ENCODE data around the gene ZNF189.

DNA sequence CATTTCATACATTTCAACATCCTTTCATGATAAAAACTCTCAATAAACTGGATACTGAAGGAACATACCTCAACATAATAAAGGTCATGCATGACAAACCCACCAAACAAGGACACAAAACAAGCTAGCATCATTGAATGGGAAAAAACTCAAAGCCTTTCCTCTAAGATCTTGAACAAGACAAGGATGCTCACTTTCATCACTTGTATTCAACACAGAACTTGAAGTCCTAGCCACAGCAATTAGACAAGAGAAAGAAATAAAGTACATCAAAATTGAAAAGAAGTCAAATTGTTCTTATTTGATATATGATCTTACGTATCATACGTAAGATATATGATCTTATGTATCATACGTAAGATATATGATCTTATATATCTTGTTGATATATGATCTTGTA is 5.5 kb upstream of the ZNF189 start:
- TF ChIP-seq TAF1 (IDR thresholded peaks at IDR 0.05; ENCODE audit: low read depth) = no peak
- TF ChIP-seq, protein P1, sequence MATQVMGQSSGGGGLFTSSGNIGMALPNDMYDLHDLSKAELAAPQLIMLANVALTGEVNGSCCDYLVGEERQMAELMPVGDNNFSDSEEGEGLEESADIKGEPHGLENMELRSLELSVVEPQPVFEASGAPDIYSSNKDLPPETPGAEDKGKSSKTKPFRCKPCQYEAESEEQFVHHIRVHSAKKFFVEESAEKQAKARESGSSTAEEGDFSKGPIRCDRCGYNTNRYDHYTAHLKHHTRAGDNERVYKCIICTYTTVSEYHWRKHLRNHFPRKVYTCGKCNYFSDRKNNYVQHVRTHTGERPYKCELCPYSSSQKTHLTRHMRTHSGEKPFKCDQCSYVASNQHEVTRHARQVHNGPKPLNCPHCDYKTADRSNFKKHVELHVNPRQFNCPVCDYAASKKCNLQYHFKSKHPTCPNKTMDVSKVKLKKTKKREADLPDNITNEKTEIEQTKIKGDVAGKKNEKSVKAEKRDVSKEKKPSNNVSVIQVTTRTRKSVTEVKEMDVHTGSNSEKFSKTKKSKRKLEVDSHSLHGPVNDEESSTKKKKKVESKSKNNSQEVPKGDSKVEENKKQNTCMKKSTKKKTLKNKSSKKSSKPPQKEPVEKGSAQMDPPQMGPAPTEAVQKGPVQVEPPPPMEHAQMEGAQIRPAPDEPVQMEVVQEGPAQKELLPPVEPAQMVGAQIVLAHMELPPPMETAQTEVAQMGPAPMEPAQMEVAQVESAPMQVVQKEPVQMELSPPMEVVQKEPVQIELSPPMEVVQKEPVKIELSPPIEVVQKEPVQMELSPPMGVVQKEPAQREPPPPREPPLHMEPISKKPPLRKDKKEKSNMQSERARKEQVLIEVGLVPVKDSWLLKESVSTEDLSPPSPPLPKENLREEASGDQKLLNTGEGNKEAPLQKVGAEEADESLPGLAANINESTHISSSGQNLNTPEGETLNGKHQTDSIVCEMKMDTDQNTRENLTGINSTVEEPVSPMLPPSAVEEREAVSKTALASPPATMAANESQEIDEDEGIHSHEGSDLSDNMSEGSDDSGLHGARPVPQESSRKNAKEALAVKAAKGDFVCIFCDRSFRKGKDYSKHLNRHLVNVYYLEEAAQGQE (IDR thresholded peaks at IDR 0.05; ENCODE audit: low read depth) = no peak
- TF ChIP-seq TEAD4 (IDR thresholded peaks at IDR 0.05) = no peak
- TF ChIP-seq CEBPB (IDR thresholded peaks at IDR 0.05) = no peak
- TF ChIP-seq, protein P2, sequence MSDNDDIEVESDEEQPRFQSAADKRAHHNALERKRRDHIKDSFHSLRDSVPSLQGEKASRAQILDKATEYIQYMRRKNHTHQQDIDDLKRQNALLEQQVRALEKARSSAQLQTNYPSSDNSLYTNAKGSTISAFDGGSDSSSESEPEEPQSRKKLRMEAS (IDR thresholded peaks at IDR 0.05) = no peak
